GM21576 (cell line): ENCODE measurements around the gene DYNLT1.
"Not testable (repeated sequence)": the region's sequence is repeated elsewhere in the genome, so short reads cannot be mapped to it uniquely, and the experiment has no call there.

Experiments
- ATAC-seq: cut with Tn5 transposase; IDR thresholded peaks from one replicate; pipeline ENCODE4 v1.9.1; 2021; ENCODE audit warnings: mild to moderate bottlenecking, moderate library complexity; ENCODE audit not compliant: unreplicated experiment

Gene DYNLT1

DNA sequence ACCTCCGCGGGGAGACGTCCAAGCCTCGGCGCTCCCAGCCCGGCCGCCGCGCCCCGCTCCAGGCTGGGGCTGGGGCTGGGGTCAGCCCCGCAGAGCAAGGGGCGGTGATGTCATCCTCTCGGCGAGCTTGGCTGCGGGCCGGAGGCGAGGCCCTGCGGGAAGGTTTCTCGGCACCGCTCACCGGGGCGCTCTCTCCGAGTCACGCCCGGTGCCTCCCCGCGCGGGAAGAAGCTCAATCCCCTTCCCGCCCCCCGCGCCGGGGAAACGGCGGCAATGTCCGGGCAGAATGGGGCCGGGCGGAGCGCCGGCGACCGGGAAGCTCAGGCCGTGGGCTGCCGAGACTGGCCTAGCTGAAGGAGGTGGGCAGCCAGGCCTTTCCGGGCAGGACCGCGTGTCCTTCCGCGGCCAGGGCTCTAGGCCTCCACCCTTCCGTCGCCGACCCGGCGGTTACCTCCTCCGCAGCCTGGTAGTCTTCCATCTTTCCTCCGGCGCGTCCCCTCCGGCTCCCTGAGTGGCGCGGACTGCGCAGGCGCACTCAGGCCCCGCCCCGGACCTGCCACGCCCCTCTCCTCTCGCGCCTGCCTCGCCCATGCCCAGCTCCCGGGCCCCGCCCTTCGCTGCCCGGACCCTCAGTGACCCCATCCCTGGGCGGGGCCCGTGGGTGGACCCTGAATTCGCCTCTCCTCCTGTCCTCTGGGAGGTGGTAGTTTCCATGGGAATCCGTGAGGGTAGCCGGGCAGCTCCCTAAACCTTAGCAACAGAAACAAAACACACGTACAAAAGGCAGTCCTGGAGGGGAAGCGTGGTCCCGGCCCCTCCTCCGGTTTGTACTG lies at the start of gene DYNLT1:
DYNLT1 (minus strand) TSS at position 513 of the 833 bp plus-strand sequence; CDS start at position 478, 35 bp downstream.
- peak; percentile 53 for ATAC-seq

GRCh38 chr6:158688860-158689259 lies 44.3 kb upstream of the DYNLT1 start:
- no peak for ATAC-seq

DNA sequence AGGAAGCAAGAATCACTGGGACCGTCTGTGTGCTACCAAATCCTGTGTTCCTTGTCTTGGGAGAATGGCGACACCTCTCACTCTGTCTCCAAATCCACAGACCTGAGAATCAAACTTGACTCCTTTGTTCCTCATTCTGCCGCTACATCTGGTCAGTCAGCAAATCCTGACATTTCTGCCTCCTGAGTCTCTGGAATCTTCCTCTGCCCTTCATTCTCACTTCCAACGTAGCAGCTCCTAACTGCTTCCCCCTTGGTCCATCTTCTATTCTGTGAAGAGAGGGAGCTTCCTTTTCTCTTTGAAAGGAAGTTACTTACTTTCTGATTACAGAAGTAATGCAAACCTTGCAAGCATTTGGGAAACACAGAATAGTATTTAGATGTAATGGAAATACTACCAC lies 43.0 kb upstream of the DYNLT1 start:
- no peak for ATAC-seq

GRCh38 chr6:158686791-158687381 lies 42.3 kb upstream of the DYNLT1 start:
- ATAC-seq, result peak; percentile 78

DNA sequence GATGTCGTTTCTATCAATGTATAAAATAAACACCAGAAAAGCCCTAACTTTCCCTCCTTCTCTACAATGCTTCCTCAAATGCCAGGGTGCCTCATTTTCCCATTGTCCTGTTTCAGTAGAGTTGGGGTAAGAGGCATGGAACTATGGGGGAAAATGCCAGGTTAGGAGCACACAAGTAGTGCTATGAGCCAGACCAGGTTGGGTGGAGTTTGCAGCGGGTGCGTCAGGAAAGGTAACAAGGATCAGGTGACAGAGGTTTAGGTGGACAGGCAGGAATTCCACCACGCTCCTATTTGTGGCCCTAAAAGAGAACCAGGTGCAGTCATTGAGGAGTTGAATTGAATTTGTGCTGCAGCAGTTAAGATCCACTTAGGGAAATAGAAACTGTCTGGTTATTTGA lies 41.8 kb upstream of the DYNLT1 start:
- no peak for ATAC-seq

DNA sequence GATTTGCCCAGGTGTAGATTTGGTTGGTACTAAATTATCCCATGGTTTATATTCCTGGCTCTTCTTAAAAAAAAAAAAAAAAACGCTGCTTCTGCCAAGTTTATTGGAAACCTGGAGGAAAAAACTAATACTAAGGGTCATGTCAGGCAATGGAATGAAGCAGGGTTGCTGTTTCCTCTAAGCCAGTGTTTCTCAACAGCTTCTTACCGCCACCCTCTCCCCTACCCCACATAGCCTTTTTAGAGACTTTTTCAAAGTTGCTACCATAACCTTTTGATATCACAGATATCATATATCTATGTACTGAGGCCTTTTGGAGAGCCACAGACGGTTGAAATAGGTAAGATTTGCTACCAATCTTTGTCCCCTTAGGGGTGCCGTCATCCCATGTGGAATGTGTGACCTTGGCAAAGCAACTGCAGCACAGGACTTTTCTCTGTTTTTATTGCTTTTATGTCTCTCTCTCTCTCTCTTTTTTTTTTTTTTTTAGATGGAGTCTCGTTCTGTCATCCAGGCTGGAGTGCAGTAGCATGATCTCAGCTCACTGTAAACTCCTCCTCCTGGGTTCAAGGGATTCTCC lies 40.3 kb upstream of the DYNLT1 start:
- no peak for ATAC-seq

DNA sequence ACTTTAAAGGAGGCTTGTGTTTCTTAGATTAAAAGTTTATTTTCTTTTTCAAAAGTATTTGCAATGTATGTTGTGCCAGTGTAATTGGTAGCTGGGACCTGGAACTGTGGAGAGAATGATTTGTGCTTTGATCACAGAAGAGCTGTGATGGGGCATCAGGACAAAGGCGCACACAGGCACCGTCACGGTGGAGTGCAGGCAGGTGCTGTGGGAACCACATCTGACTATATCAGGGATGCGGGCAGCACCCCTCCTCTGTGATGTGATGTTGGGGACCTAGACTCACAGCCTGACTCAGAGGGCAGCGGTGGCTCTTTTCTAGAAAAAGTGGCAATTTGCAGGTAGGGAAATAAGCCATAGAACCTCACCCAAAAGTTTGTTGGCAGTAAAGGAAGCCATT lies 39.8 kb upstream of the DYNLT1 start:
- ATAC-seq, result no peak

DNA sequence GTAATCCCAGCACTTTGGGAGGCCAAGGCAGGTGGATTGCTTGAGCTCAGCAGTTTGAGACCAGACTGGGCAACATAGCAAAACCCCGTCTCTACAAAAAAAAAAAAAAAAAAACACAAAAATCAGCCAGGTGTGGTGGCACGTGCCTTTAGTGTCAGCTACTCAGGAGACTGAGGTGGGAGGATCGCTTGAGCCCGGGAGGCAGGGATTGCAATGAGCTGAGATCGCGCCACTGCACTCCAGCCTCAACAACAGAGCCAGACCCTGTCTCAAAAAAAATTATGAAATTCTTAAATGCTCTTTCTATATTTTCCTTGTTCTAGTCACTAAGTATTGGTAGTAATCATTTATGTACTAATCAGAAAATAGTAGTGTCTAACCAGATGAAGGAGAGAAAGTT lies 35.9 kb upstream of the DYNLT1 start:
- ATAC-seq, result no peak

GRCh38 chr6:158680015-158680414 lies 35.5 kb upstream of the DYNLT1 start:
- ATAC-seq, result no peak

- no peak for ATAC-seq
Measured at GRCh38 chr6:158677906-158678578, 33.5 kb upstream of the DYNLT1 start.

GRCh38 chr6:158677094-158677493 lies 32.6 kb upstream of the DYNLT1 start:
- ATAC-seq, result not testable (repeated sequence)

DNA sequence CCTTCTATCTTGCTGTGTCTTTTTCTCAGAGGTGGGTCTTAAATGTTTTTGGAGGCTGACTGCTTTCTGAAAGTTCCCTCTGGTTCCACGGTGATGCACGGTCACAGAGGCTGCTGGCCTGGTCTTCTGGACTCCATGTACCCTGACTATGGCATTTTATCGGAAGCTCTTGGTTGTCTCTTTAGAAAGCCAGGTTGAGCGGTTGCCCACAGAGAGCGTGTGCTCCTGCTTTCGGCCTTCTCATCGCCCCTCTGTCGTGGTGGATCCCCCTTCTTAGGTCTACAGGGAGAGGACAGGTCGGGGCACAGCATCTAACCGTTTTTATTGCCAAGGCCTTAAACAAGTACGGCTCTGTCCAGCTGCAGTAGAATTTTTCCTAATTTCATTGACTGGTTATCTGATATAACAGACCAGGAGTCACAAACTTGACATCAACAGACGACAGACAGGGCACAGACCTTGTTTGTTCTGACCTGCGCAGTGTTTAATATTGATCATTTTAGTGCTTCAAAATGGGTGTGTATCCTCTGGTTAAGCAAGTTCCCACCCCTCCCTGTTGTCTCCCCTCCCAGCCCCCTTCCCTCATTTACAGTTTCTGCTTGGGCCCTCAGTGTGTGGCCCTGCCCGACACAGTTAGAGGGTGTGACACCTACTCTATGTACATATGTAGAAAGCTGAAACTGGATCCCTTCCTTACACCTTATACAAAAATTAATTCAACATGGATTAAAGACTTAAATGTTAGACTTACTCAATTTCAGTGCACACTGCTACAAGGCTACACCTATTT lies 30.0 kb upstream of the DYNLT1 start:
- no peak for ATAC-seq

DNA sequence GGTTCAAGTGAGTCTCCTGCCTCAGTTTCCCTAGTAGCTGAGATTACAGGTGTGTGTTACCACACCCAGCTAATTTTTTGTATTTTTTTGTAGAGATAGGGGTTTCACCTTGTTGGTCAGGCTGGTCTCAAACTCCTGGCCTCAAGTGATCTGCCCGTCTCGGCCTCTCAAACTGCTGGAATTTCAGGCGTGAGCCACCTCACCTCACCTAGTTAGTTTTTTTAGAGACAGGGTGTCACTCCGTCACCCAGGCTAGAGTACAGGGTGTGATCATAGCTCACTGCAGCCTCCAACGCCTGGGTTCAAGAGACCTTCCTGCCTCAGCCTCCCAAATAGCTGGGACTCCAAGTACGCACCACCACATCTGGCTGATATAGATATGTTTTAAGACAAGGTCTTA lies 28.2 kb upstream of the DYNLT1 start:
- ATAC-seq, result no peak

DNA sequence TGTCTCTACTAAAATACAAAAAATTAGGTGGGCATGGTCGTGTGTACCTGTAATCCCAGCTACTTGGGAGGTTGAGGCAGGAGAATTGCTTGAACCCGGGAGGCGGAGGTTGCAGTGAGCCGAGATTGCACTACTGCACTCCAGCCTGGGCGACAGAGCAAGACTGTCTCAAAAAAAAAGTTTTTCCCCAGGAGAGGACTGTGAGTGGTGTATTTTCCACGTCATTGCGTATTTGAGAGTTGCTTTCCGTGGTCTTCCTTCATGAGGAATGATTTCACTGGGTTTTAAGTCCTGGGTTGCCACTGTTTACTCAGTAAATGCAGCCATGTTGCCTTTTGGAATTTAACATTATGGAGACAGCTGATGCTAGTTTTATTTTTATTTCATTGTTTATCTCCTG lies 27.6 kb upstream of the DYNLT1 start:
- not testable (repeated sequence) for ATAC-seq

DNA sequence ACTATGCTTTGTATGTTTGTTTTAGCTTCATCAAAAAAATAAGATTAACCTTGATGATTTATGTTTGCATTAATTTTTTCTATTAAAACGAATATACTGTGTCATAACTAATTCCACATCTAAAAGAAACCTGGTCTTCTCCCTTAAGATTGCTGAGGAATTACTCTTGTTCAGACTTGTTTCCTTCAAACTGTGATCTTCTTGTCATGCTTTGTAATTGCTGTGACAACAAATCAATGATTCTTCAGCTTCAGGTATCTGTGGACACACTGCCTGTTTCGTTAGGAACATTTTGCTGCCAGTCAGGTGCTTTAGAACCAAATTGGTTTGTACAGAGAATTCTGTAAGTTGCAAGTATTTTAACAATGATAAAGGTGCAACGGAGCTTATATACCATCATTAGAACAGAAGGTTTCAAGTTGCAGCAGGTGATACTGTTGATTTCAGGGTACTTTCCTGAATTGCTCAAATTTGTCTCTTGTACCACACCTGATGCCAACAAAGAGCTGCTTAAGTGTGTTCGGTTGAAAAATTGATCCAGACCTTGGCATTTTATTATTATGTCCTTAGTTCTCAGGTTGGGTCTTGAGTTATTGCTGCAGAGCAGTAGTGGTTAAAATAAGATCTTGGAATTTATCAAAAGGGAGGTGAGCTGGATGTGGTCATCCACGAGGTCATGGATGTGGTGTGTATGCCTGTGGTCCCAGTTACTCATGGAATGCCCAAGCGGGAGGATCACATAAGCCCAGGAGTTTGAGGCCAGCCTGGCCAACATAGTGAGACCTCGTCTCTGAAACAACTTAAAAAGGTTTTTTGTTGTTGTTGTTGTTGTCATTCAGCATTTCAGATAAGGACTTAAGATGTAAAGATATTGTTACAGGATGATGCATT lies 24.8 kb upstream of the DYNLT1 start:
- no peak for ATAC-seq

GRCh38 chr6:158668707-158669103 lies 24.2 kb upstream of the DYNLT1 start:
- ATAC-seq, result no peak

DNA sequence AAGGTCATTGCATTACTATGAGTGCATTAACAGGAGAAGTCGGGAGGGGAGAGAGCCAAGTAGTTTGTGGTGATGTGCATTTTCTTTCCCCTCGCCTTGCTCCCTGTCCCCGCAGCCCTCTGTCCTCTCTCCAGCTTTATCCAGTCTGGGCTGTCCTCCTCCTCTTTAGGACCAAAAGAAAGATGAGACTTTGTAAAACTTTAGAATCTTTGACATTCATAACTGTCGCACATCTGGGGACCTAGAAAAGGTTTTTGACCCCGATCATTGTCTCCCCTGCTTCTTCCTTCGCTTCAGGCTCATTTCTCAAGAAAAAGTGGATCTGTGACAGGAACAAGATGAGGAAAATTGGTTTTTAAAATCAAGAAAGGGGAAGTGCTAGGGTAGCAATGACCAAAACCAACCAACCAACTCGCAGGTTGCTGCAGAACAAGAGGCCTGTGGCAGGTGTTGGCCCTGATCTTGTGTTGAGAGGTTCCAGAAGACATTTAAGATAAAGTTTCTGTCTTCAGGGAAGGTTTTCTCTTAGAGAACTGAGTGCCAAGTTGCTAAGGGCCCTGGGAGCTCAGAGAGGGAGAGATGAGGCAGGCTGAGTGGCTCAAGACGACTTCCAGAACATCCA lies 22.9 kb upstream of the DYNLT1 start:
- no peak for ATAC-seq

- ATAC-seq, result no peak
Measured at GRCh38 chr6:158666628-158667359, 22.3 kb upstream of the DYNLT1 start.

DNA sequence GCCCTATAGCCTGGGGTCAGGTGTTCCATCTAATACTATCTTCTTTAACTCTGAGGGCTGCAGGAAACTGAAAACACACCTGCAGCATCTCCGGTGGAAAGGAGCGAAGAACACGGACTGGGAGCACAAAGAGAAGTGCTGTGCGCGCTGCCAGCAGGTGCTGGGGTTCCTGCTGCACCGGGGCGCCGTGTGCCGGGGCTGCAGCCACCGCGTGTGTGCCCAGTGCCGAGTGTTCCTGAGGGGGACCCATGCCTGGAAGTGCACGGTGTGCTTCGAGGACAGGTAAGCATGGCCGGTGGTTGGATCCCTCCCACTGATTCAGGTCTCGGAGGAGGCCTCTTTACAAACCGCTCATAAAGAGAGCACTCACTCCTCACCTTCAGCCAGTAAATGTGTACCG lies 20.8 kb upstream of the DYNLT1 start:
- no peak for ATAC-seq
